AG10803 (cell line): ENCODE results near the gene PDGFRB.
A peak's percentile ranks its signal among the peaks of the same experiment; 100 is the strongest.

Source experiments
- DNase-seq: peaks from one replicate; pipeline ENCODE4 v3.0.0; 2010; ENCODE audit warnings: low read depth
- H3K4me3 ChIP-seq: 2 replicates; pipeline ENCODE4 v1.5.1; 2011; ENCODE audit warnings: mild to moderate bottlenecking, low read length, control low read depth
- TF ChIP-seq, protein P1 (sequence below): conservative IDR thresholded peaks from 2 replicates; pipeline ENCODE4 v1.5.1; 2011; ENCODE audit warnings: mild to moderate bottlenecking, low read length, control low read depth, inconsistent platforms

Gene PDGFRB

GRCh38 chr5:150082889-150083288 is 72.8 kb downstream of the PDGFRB start:
- H3K4me3 ChIP-seq = no peak overlapping the region
- DNase-seq = no peak
- TF ChIP-seq, protein P1, sequence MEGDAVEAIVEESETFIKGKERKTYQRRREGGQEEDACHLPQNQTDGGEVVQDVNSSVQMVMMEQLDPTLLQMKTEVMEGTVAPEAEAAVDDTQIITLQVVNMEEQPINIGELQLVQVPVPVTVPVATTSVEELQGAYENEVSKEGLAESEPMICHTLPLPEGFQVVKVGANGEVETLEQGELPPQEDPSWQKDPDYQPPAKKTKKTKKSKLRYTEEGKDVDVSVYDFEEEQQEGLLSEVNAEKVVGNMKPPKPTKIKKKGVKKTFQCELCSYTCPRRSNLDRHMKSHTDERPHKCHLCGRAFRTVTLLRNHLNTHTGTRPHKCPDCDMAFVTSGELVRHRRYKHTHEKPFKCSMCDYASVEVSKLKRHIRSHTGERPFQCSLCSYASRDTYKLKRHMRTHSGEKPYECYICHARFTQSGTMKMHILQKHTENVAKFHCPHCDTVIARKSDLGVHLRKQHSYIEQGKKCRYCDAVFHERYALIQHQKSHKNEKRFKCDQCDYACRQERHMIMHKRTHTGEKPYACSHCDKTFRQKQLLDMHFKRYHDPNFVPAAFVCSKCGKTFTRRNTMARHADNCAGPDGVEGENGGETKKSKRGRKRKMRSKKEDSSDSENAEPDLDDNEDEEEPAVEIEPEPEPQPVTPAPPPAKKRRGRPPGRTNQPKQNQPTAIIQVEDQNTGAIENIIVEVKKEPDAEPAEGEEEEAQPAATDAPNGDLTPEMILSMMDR = no peak

GRCh38 chr5:150082374-150082773 is 73.3 kb downstream of the PDGFRB start:
- H3K4me3 ChIP-seq = no peak overlapping the region

GRCh38 chr5:150081541-150082283 is 73.9 kb downstream of the PDGFRB start:
- H3K4me3 ChIP-seq = no peak overlapping the region
- no peak for DNase-seq
- TF ChIP-seq, protein P1 = no peak

More at GRCh38 chr5:150082374-150082773, 73.3 kb downstream of the PDGFRB start:
- DNase-seq = no peak
- TF ChIP-seq, protein P1 = no peak

DNA sequence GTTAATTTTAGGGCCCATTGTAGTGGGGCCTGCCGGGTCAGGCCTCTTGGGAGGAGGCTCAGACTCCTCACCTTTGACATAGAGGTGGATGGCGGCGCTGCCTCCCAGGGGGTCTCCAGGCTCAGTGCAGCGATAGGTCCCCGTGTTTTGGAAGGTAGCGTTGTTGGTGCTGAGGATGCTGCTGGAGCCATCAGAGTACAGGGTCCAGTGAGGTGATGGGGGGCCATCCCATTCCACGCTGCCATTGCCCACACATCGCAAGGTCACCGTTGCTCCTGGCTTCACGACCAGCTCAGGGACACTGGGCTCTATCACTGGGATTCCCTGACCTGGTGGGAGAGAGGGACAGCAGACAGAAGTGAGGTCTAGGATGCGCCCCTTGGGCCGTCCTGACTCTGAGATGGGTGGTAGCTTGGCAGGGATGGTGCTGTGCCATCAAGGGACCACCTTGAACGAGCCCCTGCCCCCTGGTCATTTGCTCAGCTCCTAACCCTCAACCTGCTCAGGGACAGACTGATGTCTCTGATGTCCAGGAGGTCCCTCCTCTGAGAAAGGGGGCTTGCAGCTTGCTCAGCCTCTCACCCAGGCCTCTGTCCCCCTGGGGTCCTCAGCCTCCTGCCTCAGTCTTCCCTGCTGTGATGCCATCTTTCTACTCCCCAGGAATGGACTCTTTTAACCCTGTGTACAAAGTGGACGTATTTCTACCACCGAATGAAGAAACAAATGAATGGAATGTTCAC is 74.8 kb downstream of the PDGFRB start:
- TF ChIP-seq, protein P1 = no peak
- no peak for DNase-seq
- no peak overlapping the region for H3K4me3 ChIP-seq

DNA sequence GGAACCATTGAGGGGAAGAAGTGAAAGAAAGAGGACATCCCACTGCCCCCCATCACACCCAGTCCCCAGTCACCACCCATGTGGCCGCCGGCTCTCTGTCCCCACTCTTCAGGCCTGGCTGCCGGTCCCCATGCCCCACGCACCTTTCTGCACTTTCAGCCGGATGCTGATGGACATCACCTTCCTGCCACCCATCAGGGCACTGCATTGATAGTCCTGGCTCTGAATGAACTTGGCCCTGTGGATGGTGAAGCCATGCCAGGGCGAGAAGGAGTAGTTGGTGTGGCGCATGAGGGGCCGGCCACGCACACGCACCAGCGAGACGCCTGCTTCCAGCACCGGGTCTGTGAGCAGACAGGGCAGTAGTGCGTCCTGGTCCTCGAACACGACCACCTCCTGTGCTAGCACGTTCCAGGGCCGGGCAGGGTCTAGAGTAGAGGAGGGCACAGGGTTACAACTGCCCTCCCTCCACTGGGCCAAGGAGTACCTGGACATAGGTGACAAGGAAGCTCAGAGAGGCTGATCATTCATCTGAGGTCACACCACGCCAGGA is 75.7 kb downstream of the PDGFRB start:
- no peak overlapping the region for H3K4me3 ChIP-seq
- TF ChIP-seq, protein P1 = no peak
- no peak for DNase-seq

DNA sequence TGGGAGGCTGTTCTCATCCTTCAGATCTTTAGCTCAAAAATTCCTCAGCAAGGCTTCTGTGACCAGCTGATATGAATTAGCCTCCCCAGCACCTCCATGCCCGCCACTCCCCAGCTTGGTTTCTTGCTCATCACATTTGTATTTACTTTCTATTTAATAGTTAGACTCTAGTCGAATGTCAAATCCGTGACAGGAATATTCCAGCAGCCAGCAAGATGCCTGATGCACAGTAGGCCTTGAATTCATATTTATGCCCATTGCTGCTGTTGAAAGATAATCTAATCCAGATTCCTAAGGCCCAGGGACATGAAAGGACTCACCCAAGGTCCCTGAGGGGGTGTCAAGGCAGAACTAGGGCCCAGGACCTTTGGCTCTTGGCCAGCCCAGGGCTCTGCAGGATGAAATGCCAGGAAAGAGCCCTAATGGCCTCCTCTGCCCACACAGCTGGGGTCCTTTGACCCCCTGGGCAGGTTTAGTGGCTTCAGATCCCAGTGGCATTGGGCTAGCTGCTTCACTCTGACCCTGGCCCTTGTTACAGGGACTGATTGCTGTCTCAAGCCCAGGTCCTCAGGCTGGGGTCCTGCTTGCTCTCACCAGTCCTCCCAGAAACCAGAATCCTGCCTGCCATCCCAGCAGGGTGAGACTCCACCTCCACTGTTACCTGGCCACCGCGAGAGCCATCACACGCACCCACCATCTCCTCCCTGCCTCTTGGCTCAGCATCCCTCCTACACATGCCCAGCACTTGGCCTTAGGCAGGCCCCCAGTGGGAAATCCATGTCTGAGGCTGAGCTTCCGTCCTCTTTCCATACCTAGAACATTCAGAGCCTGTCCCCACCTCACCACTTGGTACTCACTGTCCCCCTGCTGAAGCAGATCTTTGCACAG is 76.6 kb downstream of the PDGFRB start:
- TF ChIP-seq, protein P1 = no peak
- peak; percentile 22 for DNase-seq
- no peak overlapping the region for H3K4me3 ChIP-seq
